ENCODE results near the gene SIMC1. TPM values are rescaled to one million over a fixed set of nuclear protein-coding genes. Genes with fewer than 3 reads are reported as not detected.
"Not testable (repeated sequence)": the region's sequence is repeated elsewhere in the genome, so short reads cannot be mapped to it uniquely, and the experiment has no call there.

Gene SIMC1
- polyA plus RNA-seq, 12 donors, result 11.1 to 24.0 (median 15.2) TPM; not detected in 1

- not testable (repeated sequence) for DNase-seq
These were observed 52.0 kb downstream of the SIMC1 start for GRCh38 chr5:176290057-176290840.

- DNase-seq, result not testable (repeated sequence)
These were observed 67.1 kb downstream of the SIMC1 start for GRCh38 chr5:176305356-176305755.

GRCh38 chr5:176317534-176318374, 79.5 kb downstream of the SIMC1 start:
- no peak for DNase-seq

- DNase-seq, result no peak
These were observed 81.8 kb downstream of the SIMC1 start for GRCh38 chr5:176319827-176320554.

- DNase-seq, result no peak
These were observed 82.4 kb downstream of the SIMC1 start for GRCh38 chr5:176320577-176320976.

GRCh38 chr5:176334031-176334770, 96.0 kb downstream of the SIMC1 start:
- no peak for DNase-seq

- DNase-seq, result no peak
These were observed 99.7 kb downstream of the SIMC1 start for GRCh38 chr5:176337913-176338312.

- DNase-seq, result no peak
These were observed 101.1 kb downstream of the SIMC1 start for GRCh38 chr5:176339304-176339703.

GRCh38 chr5:176341325-176342157, 103.3 kb downstream of the SIMC1 start:
- no peak for DNase-seq

GRCh38 chr5:176342158-176342483, 103.9 kb downstream of the SIMC1 start:
- DNase-seq, result no peak

- DNase-seq, result no peak
These were observed 104.7 kb downstream of the SIMC1 start for GRCh38 chr5:176342766-176343458.

- DNase-seq, result no peak
These were observed 112.2 kb downstream of the SIMC1 start for GRCh38 chr5:176350416-176350815.

GRCh38 chr5:176352116-176352878, 114.1 kb downstream of the SIMC1 start:
- DNase-seq, result no peak

GRCh38 chr5:176353533-176353932, 115.3 kb downstream of the SIMC1 start:
- peak; percentile 25 for DNase-seq

GRCh38 chr5:176355400-176356178, 117.4 kb downstream of the SIMC1 start:
- no peak for DNase-seq

GRCh38 chr5:176356179-176356566, 117.9 kb downstream of the SIMC1 start:
- no peak for DNase-seq

- no peak for DNase-seq
These were observed 121.4 kb downstream of the SIMC1 start for GRCh38 chr5:176359658-176360057.

GRCh38 chr5:176360894-176361436, 122.7 kb downstream of the SIMC1 start:
- DNase-seq, result peak; percentile 20

Data from muscle of arm (tissue), 12 donors.